HG03196 (cell line): Measurements from ENCODE around the gene IFI27L1.

ENCODE experiments used
- ATAC-seq: cut with Tn5 transposase; IDR thresholded peaks from one replicate; pipeline ENCODE4 v1.9.1; 2021; ENCODE audit not compliant: unreplicated experiment

The IFI27L1 gene

DNA sequence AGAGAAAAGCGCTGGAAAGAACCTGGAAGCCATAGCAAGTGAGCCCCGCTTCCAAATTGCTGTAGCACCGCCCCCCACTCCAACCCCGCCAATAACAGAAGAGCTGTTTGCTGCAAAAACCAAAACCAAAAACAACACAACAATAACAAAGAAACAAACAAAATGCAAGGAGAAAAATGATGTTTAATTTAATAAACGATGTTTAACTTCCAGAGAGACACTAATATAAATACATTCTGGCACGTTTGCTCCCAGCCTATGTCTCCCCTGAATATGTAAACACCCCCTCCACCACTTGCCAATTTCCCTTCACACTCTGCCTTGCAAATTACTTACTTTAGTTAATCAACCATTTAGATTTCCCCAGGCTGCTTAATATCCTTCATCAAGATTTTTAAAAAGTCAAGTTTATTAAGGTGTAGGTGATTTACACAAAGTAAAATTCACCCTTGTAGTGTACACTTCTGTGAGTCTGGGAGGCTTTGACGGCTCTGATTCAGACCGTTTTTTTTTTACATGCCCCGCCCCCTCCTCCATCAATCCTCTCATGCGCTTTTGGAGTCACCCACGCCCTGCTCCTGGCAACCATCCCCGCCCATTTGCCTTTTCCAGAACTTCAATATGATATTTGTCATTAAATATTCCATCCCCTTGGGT lies 48.8 kb downstream of the IFI27L1 start:
- ATAC-seq, result no peak

DNA sequence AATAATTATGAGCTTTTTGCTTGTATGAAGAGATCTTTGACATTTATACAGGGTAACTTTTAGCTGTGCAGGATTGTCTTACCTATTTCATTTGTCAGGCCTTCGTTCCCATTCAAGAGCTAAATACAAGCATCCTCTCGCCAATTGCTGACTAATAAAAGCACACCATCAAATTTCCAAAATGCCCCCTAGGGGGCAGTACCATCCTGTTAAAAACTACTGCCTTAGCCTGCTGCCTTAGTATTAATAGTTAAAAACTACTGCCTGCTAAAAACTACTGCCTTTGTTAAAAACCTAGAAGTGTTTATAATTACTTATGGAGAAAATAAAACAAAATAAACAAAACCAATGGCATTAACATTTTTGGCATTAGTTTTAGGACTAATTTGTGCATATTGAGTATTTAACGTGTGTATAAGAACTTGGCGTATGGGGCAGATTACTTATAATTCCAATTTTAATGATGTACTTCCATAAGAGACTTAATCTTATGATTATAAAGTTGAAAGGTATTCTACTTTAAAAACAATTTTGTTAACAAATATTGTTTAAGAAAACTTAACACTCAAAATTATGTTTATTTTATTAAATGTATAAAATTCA lies 51.3 kb downstream of the IFI27L1 start:
- ATAC-seq, result no peak

DNA sequence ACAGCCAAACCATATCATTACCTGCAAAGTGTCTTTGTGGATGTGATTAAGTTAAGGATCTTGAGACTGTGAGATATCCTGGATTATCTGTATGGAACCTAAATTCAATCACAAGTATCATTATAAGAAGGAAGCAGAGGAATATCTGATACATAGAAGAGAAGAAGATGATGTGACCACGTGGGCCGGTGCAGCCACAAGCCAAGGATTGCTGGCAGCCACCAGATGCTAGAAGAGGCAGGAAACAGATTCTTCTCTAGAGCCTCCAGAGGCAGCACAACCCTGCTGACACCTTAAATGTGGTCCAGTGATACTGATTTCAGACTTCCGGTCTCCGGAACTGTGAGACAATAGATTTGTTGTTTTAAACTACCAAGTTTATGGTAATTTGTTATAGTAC lies 54.4 kb downstream of the IFI27L1 start:
- ATAC-seq, result no peak

DNA sequence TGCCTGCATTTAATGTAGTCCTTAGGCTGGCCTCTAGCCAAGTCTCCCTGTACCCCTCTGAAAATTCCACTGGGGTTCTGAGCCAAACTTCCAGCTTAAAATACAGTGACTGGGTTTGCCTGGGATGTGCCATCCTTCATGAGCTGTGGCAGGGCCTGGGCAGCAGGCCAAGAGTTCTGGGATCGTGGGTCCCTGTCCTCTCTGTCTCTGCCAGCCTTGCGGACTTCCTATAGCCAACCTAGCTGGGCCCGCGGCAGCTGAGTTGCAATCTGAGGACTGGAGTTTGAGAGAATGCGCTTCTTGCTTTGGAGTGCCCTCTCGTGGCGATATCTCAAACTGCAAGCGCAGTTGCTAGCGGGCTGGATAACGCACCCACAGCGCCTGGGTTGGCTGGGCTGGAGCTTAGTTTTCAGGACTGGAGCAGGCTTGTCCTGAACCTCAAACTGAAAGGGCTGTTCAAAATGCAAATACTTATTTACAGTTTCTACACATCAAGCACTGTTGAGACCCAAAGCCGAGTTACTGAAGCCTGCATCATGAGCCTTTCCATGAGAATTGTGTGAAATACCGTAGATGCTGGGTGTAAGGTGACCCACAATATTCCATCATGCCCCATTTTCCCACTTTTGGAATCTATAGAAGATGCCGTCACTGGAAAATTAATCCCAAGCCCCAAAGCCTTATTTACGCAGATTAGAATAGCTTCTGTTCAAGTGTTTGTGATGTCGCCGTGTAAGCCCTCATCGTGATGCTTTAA lies 55.6 kb downstream of the IFI27L1 start:
- peak; percentile 63 for ATAC-seq

DNA sequence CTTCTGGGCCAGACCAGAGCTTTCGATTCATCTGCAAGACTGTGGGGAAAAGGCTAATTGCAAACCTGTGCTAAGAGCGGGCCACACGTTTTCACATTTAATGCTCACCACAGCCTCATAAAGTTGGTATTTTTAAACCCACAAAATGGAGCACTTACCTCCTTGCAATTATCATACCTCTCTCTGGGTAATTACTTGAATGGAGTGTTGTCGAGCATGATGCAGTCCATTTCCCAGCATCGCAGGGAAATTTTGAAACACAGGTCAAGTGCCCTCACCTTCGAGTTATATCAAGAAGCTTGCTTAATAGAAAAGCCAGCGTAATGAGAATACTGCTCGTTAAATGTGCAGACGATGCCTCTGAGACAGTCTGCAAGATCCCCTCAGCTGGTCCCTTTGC lies 57.1 kb downstream of the IFI27L1 start:
- ATAC-seq, result no peak

DNA sequence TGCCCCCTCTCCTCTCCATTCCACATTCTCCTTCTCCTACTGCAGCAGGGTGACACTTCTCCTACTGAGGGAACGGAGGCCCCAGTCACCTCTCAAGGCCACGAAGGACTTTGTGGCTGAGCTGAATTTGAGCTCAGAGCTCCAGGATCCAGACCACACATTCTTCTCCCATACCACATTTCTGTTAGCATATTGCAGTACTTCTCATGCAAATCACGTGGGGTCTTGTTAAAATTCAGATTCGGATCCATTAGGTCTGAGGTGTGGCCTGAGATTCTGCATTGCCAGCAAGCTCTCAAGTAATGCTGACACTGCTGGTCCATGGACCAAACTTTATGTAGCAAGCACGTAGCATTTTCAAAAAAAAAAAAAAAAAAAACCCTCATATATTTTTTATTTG lies 57.9 kb downstream of the IFI27L1 start:
- no peak for ATAC-seq

DNA sequence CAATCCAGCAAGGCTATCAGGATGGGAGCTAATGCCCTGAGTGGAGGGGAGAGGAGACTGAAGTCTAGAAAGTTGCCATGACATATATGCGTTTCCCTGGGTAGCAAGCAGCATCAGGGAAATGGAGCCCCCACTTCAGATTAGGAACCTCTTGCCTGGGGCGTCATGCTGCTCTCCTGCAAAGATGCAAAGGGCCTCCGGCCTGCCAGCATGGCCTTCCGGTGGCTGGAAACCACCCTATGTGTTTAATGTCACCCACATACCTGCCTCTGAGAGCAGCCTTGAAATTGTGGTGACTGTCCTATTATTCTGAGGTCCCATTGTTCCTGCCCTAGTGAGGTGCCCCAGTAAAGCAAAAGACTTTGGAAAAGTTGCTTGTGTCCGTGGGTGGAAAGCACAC lies 58.3 kb downstream of the IFI27L1 start:
- ATAC-seq, result no peak

DNA sequence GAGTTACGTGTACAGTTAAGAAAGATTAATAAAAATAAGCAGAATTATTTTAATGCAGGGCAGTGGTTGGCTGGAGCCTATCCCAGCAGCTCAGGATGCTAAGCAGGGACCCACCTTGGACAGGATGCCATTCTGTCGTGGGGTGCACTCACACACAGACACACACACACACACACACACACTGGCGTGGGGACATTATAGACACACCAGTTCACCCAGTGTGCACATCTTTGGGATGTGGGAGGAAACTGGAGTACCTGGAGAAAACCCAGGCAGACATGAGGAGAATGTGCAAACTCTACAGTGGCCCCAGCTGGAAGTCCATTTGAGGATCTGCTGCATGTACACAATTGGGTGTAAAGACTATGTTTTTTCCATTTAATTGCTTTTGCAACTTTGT lies 61.1 kb downstream of the IFI27L1 start:
- ATAC-seq, result no peak

DNA sequence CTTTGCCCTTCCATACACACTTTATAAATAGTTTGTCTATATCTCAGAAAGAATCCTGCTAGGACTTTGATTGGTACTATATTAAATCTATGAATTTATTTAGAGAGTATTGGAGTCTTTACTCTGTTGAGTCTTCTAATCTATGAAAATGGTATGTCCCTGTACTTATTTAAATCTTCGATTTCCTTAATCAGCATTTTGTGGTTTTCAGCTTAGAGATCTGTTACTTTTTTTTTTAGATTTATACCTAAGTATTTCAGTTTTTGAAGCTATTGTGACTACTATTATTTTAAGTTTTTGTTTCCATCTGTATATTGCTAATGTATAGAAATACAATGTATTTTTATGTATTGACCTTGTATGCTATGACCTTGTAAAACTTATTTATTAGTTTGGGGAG lies 61.7 kb downstream of the IFI27L1 start:
- ATAC-seq, result no peak

DNA sequence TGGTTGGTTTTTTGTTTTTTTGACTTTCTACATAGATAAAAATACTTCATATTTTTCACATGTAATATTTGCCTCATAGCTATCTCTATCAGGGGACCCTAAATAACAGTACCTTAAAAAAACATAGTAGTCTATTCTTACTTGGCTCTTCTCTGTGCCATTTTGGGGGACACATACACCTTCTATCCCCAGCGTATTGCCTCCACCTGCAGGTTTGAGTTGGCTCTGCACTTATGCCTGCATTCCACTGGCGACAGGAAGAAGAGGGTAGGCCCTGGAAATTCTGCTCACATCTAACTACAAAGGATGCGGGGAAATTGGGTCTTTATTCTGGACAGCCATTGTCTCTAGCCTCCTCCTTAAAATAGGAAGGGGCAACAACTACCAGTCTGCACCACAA lies 62.1 kb downstream of the IFI27L1 start:
- ATAC-seq, result no peak

DNA sequence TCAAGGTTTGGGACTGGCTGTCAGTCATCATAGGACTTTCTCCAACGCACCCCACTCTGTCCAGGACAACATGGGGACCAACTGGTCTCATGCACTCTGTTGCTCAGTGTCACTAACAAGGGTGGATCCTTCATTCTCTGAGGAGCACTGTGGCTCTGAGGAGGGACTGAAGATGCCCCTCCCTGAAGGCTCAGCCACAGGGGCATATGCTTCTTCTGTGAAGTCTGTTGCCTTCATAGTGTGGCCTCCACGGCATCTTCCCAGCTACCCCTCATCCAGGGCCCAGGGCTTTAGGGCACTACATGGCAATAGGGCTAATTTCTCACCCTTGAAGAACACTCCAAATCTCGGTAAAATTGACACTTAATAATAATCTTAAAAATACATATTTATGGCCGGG lies 62.6 kb downstream of the IFI27L1 start:
- no peak for ATAC-seq

DNA sequence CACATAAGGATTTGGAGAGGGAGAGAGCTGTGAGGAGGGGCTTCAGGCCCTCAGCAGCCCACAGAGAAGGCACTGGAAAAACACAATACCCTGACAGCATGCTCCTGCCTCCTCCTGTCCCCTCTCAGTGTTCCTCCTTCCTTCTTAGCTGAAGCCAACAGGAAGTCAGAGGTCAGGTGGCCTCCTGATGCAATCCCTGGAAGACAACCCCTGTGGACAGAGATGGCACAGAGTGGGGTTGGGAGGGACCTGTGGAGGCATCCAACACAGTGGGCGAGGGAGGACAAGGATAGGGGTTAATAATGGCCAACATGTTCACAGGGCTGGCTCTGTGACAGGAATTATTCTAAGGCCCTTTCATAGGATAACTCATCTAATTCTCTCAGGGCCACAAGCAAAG lies 63.7 kb downstream of the IFI27L1 start:
- ATAC-seq, result no peak

DNA sequence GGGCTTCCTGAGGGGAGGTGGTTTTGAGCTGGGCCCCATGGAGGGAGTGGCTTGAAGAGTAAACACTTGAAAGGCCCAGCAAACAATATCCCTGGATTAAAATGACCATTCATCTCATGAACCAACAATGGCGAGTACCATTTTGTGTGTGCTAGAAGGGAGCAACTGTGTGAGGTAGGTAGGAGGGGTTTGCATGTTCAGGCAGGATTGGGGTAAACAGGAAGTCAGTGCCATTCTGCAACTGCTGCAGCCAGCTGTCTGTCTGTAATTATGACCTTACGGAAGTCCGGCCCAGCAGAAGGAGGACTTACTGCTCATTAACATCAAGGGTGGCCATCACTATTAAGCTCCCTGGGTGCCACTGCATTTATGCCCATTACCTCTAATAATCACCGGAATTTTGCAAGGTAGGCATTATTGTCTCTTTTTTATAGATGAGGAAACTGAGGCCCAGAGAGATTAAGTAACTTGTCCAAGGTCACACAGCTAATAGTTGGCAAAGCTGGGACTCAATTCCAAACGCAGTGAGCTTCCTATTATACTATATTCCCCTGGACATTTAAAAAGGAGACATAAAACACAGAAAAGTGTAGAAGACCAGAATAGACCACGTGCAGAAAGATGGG lies 64.9 kb downstream of the IFI27L1 start:
- ATAC-seq, result no peak
